K562 (cell line): ENCODE results near the gene SAPCD1. TPM values are rescaled to one million over a fixed set of nuclear protein-coding genes. Genes with fewer than 3 reads are reported as not detected.
A peak's percentile ranks its signal among the peaks of the same experiment; 100 is the strongest.

Experiments used
- ATAC-seq: fragments of 200-7000 bp; cut with Tn5 transposase; 3 replicates; pipeline ENCODE4 v1.9.1; 2020; ENCODE audit warnings: moderate library complexity
- BruUV-seq: library from RNA; stranded (reverse); fragments of 400-500 nt; replicated peaks from 2 replicates; lab custom pipeline; 2021; lab: Mats Ljungman, UMichigan
- CTCF ChIA-PET: fragments of 300-600 bp; formaldehyde crosslinking; extraction: SDS; loops from one replicate; lab custom pipeline; 2021; ENCODE audit warnings: low intra/inter-chr PET ratio; lab: Yijun Ruan, JAX
- POLR2A ChIA-PET: fragments of 300-600, 350-650 bp; sonication (Branson Sonifier 250); formaldehyde crosslinking; extraction: SDS; loops from one replicate; lab custom pipeline; 2021; ENCODE audit warnings: antibody characterized with exemption, inconsistent platforms; lab: Yijun Ruan, JAX
- DNase-seq, 4 experiments: peaks; one replicate each; pipeline versions ENCODE4 v3.0.0 to v3.0.0-alpha.2; 2011 to 2018; ENCODE audit warnings: low spot score in 3 of 4, mixed read lengths in 3 of 4; ENCODE audit errors: extremely low read depth in 1 of 4
- FAIRE-seq: peaks from 2 replicates; lab custom pipeline; 2011; peaks lifted over from hg19 to GRCh38; lab: Jason Lieb, UNC
- H2AFZ ChIP-seq: 2 replicates; pipeline ENCODE4 v1.6.0; 2011; ENCODE audit warnings: low read depth, low read length, control low read depth, inconsistent platforms
- H3K27ac ChIP-seq: fragments of 200-600 bp; 3 replicates; pipeline ENCODE4 v1.8.0; 2011; ENCODE audit warnings: low read depth, mild to moderate bottlenecking, control low read depth, inconsistent platforms, low read length, moderate library complexity, mixed read lengths; ENCODE audit errors: extremely low read depth
- H3K27me3 ChIP-seq, 2 experiments: fragments of 300-600 bp in 1 of 2; 2 replicates in 1 of 2; 3 replicates in 1 of 2; pipeline versions ENCODE4 v1.6.0 to v1.8.0; 2011; ENCODE audit warnings: inconsistent platforms in 2 of 2, low read length in 2 of 2, mild to moderate bottlenecking in 1 of 2, mixed read lengths in 1 of 2, moderate library complexity in 1 of 2; ENCODE audit not compliant: control insufficient read depth in 2 of 2, insufficient read depth in 2 of 2
- H3K36me3 ChIP-seq: fragments of 300-600 bp; 3 replicates; pipeline ENCODE4 v1.8.0; 2011; ENCODE audit warnings: mild to moderate bottlenecking, low read length, inconsistent platforms; ENCODE audit not compliant: control insufficient read depth, insufficient read depth
- H3K4me1 ChIP-seq, 2 experiments: fragments of 200-600 bp in 1 of 2; replicated peaks in 1 of 2; 2 replicates in 1 of 2; 3 replicates in 1 of 2; pipeline versions ENCODE4 v1.5.1 to v1.8.0; 2011; ENCODE audit warnings: inconsistent platforms in 2 of 2, low read length in 2 of 2, mild to moderate bottlenecking in 1 of 2, mixed read lengths in 1 of 2, moderate library complexity in 1 of 2; ENCODE audit not compliant: control insufficient read depth in 2 of 2, insufficient read depth in 2 of 2
- H3K4me2 ChIP-seq: 2 replicates; pipeline ENCODE4 v1.6.1; 2011; ENCODE audit warnings: low read length, control low read depth, inconsistent platforms, mixed read lengths; ENCODE audit not compliant: insufficient read depth
- H3K4me3 ChIP-seq: fragments of 200-600 bp; sonication (generic), shearing (Covaris generic); 2 replicates; pipeline ENCODE4 v1.5.1; 2016; ENCODE audit warnings: control low read depth, inconsistent platforms
- H3K79me2 ChIP-seq: fragments of 200-600 bp; 3 replicates; pipeline ENCODE4 v1.8.0; 2011; ENCODE audit warnings: low read length, inconsistent platforms; ENCODE audit not compliant: control insufficient read depth, insufficient read depth
- H3K9ac ChIP-seq, 2 experiments: 2 replicates each; pipeline versions ENCODE4 v1.6.0 to v1.6.1; 2011; ENCODE audit warnings: low read depth in 2 of 2, low read length in 2 of 2, control low read depth in 1 of 2, inconsistent platforms in 1 of 2, mild to moderate bottlenecking in 1 of 2, mixed read lengths in 1 of 2; ENCODE audit not compliant: insufficient read depth in 1 of 2
- H3K9me1 ChIP-seq: one replicate; pipeline ENCODE4 v1.6.0; 2011; ENCODE audit warnings: inconsistent platforms, mild to moderate bottlenecking, low read length, moderate library complexity; ENCODE audit not compliant: control insufficient read depth, insufficient read depth
- H3K9me3 ChIP-seq: replicated peaks from 2 replicates; pipeline ENCODE4 v1.5.1; 2011; ENCODE audit warnings: low read depth, low read length, inconsistent platforms; ENCODE audit not compliant: control insufficient read depth, insufficient read depth
- H4K20me1 ChIP-seq: replicated peaks from 2 replicates; pipeline ENCODE4 v1.6.1; 2011; ENCODE audit warnings: low read length, inconsistent platforms, mixed read lengths; ENCODE audit not compliant: control insufficient read depth, insufficient read depth
- CREB3 ChIP-seq: fragments of 450-650 bp; conservative IDR thresholded peaks from 2 replicates; pipeline ENCODE4 v1.6.1; 2016; ENCODE audit warnings: missing genetic modification characterization, low read depth, mild to moderate bottlenecking, missing compliant biosample characterization, moderate library complexity
- CXXC5 ChIP-seq: fragments of 250-450 bp; sonication (Bioruptor Pico); IDR thresholded peaks from 2 replicates; pipeline ENCODE4 v1.8.0; 2022; ENCODE audit warnings: inconsistent platforms, mild to moderate bottlenecking, moderate library complexity
- DDX20 ChIP-seq: fragments of 450-650 bp; IDR thresholded peaks from 2 replicates; pipeline ENCODE4 v1.6.1; 2016; ENCODE audit warnings: missing genetic modification characterization, low read depth, mild to moderate bottlenecking, missing compliant biosample characterization, moderate library complexity
- FOXK1 ChIP-seq: sonication (generic); formaldehyde crosslinking; IDR thresholded peaks from 2 replicates; pipeline ENCODE4 v1.8.0; 2022; ENCODE audit warnings: missing genetic modification reagents, mild to moderate bottlenecking, borderline replicate concordance
- FOXM1 ChIP-seq, 2 experiments: fragments of 450-650 bp in 1 of 2; sonication (generic) in 1 of 2; formaldehyde crosslinking in 1 of 2; IDR thresholded peaks; 2 replicates each; pipeline versions ENCODE4 v1.6.1 to v1.9.0; 2017 to 2022; ENCODE audit warnings: low read depth in 2 of 2, mild to moderate bottlenecking in 2 of 2, missing genetic modification reagents in 1 of 2, moderate library complexity in 1 of 2
- HSF4 ChIP-seq: fragments of 250-450 bp; sonication (Bioruptor Pico); IDR thresholded peaks from 2 replicates; pipeline ENCODE4 v2.1.2; 2022; ENCODE audit warnings: mild to moderate bottlenecking, moderate library complexity, borderline replicate concordance
- MEF2D ChIP-seq: conservative IDR thresholded peaks from 2 replicates; pipeline ENCODE4 v1.6.1; 2016; ENCODE audit warnings: low read depth, missing genetic modification characterization, missing compliant biosample characterization
- MXI1 ChIP-seq: IDR thresholded peaks from 2 replicates; pipeline ENCODE4 v1.6.1; 2011; ENCODE audit warnings: low read depth, mild to moderate bottlenecking, improper control_type of control experiment, low read length
- PTRF ChIP-seq: fragments of 450-650 bp; IDR thresholded peaks from 2 replicates; pipeline ENCODE4 v1.6.1; 2016; ENCODE audit warnings: mild to moderate bottlenecking, missing genetic modification characterization, missing compliant biosample characterization
- PTTG1 ChIP-seq: fragments of 450-650 bp; IDR thresholded peaks from 2 replicates; pipeline ENCODE4 v1.6.1; 2016; ENCODE audit warnings: low read depth, mild to moderate bottlenecking, missing genetic modification characterization, missing compliant biosample characterization
- PYGO2 ChIP-seq: fragments of 450-650 bp; IDR thresholded peaks from 2 replicates; pipeline ENCODE4 v1.6.1; 2016; ENCODE audit warnings: mild to moderate bottlenecking, missing genetic modification characterization, moderate library complexity, missing compliant biosample characterization
- RAD51 ChIP-seq: fragments of 450-650 bp; IDR thresholded peaks from 2 replicates; pipeline ENCODE4 v1.7.1; 2016; ENCODE audit warnings: low read depth, mild to moderate bottlenecking, borderline replicate concordance
- ZBTB33 ChIP-seq: sonication (generic); formaldehyde crosslinking; IDR thresholded peaks from 2 replicates; pipeline ENCODE4 v1.8.1; 2023; ENCODE audit warnings: mild to moderate bottlenecking, missing genetic modification reagents
- ZBTB43 ChIP-seq: sonication (generic); formaldehyde crosslinking; IDR thresholded peaks from 2 replicates; pipeline ENCODE4 v1.8.0; 2023; ENCODE audit warnings: mild to moderate bottlenecking, missing genetic modification reagents
- ZNF639 ChIP-seq, 2 experiments: fragments of 200-800 bp in 1 of 2; sonication (Bioruptor generic) in 1 of 2; sonication (generic) in 1 of 2; formaldehyde crosslinking in 1 of 2; IDR thresholded peaks in 1 of 2; conservative IDR thresholded peaks in 1 of 2; 2 replicates each; pipeline versions ENCODE4 v1.5.0 to v1.6.1; 2016 to 2020; ENCODE audit warnings: missing compliant biosample characterization in 1 of 2, missing genetic modification characterization in 1 of 2, missing genetic modification reagents in 1 of 2
- WGBS: fragments of 100-300 bp; shearing (Covaris generic); methylation state at CpG from one replicate; pipeline ENCODE4 v1.1.6; 2016; ENCODE audit warnings: low coverage, mixed read lengths; ENCODE audit not compliant: insufficient coverage; ENCODE audit errors: missing lambda C conversion rate; 5-methylcytosine and 5-hydroxymethylcytosine counted together
- in situ Hi-C: fragments of 300-500 bp; cut with MboI; formaldehyde crosslinking; loops from 4 replicates; pipeline ENCODE4 v1.15.0; 2018; ENCODE audit warnings: inconsistent platforms, mixed read lengths
- intact Hi-C: fragments of 100-400 bp; cut with micrococcal nuclease; formaldehyde crosslinking; loops from 2 replicates; pipeline ENCODE4 v1.14.2; 2022
- polyA plus RNA-seq, 8 experiments: library from polyadenylated mRNA; depleted of rRNA in 4 of 8; stranded (reverse) in 5 of 8; unstranded in 3 of 8; fragments of >200 nt; fragmentation: Nextera tagmentation in 2 of 8; fragmentation: Illumina TruSeq in 1 of 8; extraction: Ambion mirVana in 2 of 8; extraction: Trizol in 1 of 8; gene quantifications; 2 replicates each; pipeline versions ENCODE4 v1.2.1 to v1.2.3, GENCODE V29; 2011 to 2014; ENCODE audit warnings: inconsistent platforms in 1 of 8, missing spikeins in 1 of 8
- total RNA-seq, 7 experiments: library from RNA; depleted of rRNA in 6 of 7; stranded (reverse); fragments of >200 nt in 6 of 7; fragmentation: Illumina TruSeq in 2 of 7; extraction: Trizol in 2 of 7; gene quantifications; 2 replicates each; pipeline versions ENCODE4 v1.2.1 to v1.2.3, GENCODE V29; 2011 to 2021; ENCODE audit warnings: low replicate concordance in 1 of 7

SAPCD1 gene
- total and polyA plus RNA-seq, 9 of the 15 experiments (the other 6 are each of a cell fraction or from before 2014, with no cell fraction given): 2.6 to 30.2 (median 7.4) TPM

- Histone ChIP-seq H3K27ac (peak overlapping the region; percentile 97), H4K20me1 (peaks cover 12% of the 10 kb centered on the region), H3K4me3 (peak overlapping the region; percentile 29), H3K36me3 (peaks cover 11% of the 10 kb centered on the region), H3K27me3 (no peaks in the 10 kb centered on the region), H3K9me3 (no peaks in the 10 kb centered on the region), H3K79me2 (peaks cover 27% of the 10 kb centered on the region), H3K4me1 (peaks cover 16 to 28% of the 10 kb centered on the region in 2 experiments), H3K9me1 (no peaks in the 10 kb centered on the region), H2AFZ (peak overlapping the region; percentile 81), H3K4me2 (peak overlapping the region; percentile 74), H3K9ac (peak overlapping the region; percentile 78 to 82; a peak in 3 of 4 replicates)
- DNase-seq: no peak
- in situ Hi-C loops: no loop called here
- WGBS: 44% methylated on average over 7 of the region's 7 CpGs
- no TSS peak for BruUV-seq
- intact Hi-C loops: no loop called here
- ATAC-seq: no peak
- FAIRE-seq: no peak
- CTCF ChIA-PET: no interaction called here
- POLR2A ChIA-PET: interaction anchor here (0.6 to 4.5 kb wide), 23 partner anchors 8 to 1188 kb away, joined by 3 to 93 read pairs (median 6); partner anchors contain the start of genes ABHD16A, C6orf47, CLIC1 and EHMT2
- TF ChIP-seq CREB3: peak; percentile 78; the same call in 1 of the 2 replicates
- TF ChIP-seq ZBTB43: no peak
- peak; percentile 58; the same call in 1 of the 2 replicates for TF ChIP-seq MEF2D (tag)
- peak in 1 of 2 experiments; percentile 67; a peak in 1 of 4 replicates for TF ChIP-seq ZNF639 (CRISPR knock-in tag; conservative IDR thresholded peaks at IDR 0.05 in 1 of 2, IDR thresholded peaks at IDR 0.05 in 1 of 2)
- TF ChIP-seq RAD51: no peak
- TF ChIP-seq DDX20: peak; percentile 78
- peak; percentile 86; the same call in 1 of the 2 replicates for TF ChIP-seq HSF4 (CRISPR knock-in tag)
- no peak for TF ChIP-seq MXI1
- TF ChIP-seq PYGO2 (tag): peak; percentile 60; the same call in 1 of the 2 replicates
- TF ChIP-seq CXXC5 (CRISPR knock-in tag): 0 out of 2 replicates have a peak, but pooled peaks have one; percentile 3
- 0 out of 2 replicates have a peak, but pooled peaks have one; percentile 13 for TF ChIP-seq PTTG1 (tag)
- 0 out of 2 replicates have a peak, but pooled peaks have one; percentile 20 for TF ChIP-seq ZBTB33 (CRISPR knock-in tag)
- peak; percentile 81; the same call in 1 of the 2 replicates for TF ChIP-seq FOXK1 (CRISPR knock-in tag)
- peak; percentile 45; the same call in 1 of the 2 replicates for TF ChIP-seq PTRF
- no peak for TF ChIP-seq FOXM1 (IDR thresholded peaks at IDR 0.05; ENCODE audit: low read depth)
- TF ChIP-seq FOXM1 (CRISPR knock-in tag; IDR thresholded peaks at IDR 0.05; ENCODE audit: low read depth): no peak
Measured at GRCh38 chr6:31813465-31813849, 51.0 kb downstream of the SAPCD1 start.
